ENCODE measurements around the gene DPP6.

- TF ChIP-seq POLR2A (IDR thresholded peaks at IDR 0.05) (no peak), POLR2AphosphoS5 (IDR thresholded peaks at IDR 0.05) (no peak)
- TF ChIP-seq, protein P1, sequence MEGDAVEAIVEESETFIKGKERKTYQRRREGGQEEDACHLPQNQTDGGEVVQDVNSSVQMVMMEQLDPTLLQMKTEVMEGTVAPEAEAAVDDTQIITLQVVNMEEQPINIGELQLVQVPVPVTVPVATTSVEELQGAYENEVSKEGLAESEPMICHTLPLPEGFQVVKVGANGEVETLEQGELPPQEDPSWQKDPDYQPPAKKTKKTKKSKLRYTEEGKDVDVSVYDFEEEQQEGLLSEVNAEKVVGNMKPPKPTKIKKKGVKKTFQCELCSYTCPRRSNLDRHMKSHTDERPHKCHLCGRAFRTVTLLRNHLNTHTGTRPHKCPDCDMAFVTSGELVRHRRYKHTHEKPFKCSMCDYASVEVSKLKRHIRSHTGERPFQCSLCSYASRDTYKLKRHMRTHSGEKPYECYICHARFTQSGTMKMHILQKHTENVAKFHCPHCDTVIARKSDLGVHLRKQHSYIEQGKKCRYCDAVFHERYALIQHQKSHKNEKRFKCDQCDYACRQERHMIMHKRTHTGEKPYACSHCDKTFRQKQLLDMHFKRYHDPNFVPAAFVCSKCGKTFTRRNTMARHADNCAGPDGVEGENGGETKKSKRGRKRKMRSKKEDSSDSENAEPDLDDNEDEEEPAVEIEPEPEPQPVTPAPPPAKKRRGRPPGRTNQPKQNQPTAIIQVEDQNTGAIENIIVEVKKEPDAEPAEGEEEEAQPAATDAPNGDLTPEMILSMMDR (IDR thresholded peaks at IDR 0.05 in 8 of 11, conservative IDR thresholded peaks at IDR 0.05 in 3 of 11), result no peak
Observed at GRCh38 chr7:154896076-154896475, 843.9 kb downstream of the DPP6 start.
